Esophagus muscularis mucosa (tissue), 4 donors: Measurements from ENCODE around the gene DHRS3. TPM values are rescaled to one million over a fixed set of nuclear protein-coding genes. Genes with fewer than 3 reads are reported as not detected.

Experiments
- DNase-seq: peaks from one replicate; pipeline ENCODE4 v3.0.0-alpha.2; 2017; ENCODE audit errors: extremely low spot score
- H3K27ac ChIP-seq, 4 donors: fragments of 200-600 bp; sonication (generic); replicated peaks in 1 of 4; 1 replicate in 3 of 4; 2 replicates in 1 of 4; pipeline ENCODE4 v1.5.1; 2016 to 2019; ENCODE audit warnings: mild to moderate bottlenecking in 1 of 4
- H3K27me3 ChIP-seq, 4 donors: fragments of 200-600 bp; sonication (generic); one replicate each; pipeline versions ENCODE4 v1.5.1 to v1.6.0; 2016 to 2019
- H3K36me3 ChIP-seq, 4 donors: fragments of 200-600 bp; sonication (generic); one replicate each; pipeline ENCODE4 v1.5.1; 2016 to 2019
- H3K4me1 ChIP-seq, 4 donors: fragments of 200-600 bp; sonication (generic); one replicate each; pipeline ENCODE4 v1.5.1; 2016 to 2019
- H3K4me3 ChIP-seq, 4 donors: fragments of 200-600 bp; sonication (generic); 1 replicate in 2 of 4; 2 replicates in 2 of 4; pipeline ENCODE4 v1.5.1; 2016 to 2019; ENCODE audit warnings: mild to moderate bottlenecking in 4 of 4, moderate library complexity in 1 of 4
- H3K9me3 ChIP-seq, 4 donors: fragments of 200-600 bp; sonication (generic); 1 replicate in 3 of 4; 2 replicates in 1 of 4; pipeline ENCODE4 v1.5.1; 2016 to 2019
- EP300 ChIP-seq: sonication (generic); formaldehyde crosslinking; IDR thresholded peaks from one replicate; pipeline ENCODE4 v1.6.1; 2017; ENCODE audit warnings: antibody characterized with exemption
- POLR2A ChIP-seq: fragments of 450-650 bp; IDR thresholded peaks from one replicate; pipeline ENCODE4 v1.6.1; 2017; ENCODE audit warnings: antibody characterized with exemption, moderate library complexity, mild to moderate bottlenecking, low read depth
- POLR2AphosphoS5 ChIP-seq, 2 donors: sonication (generic); formaldehyde crosslinking; IDR thresholded peaks; one replicate each; pipeline ENCODE4 v1.6.1; 2017; ENCODE audit warnings: antibody characterized with exemption in 2 of 2
- WGBS: methylation state at CpG from one replicate; pipeline ENCODE4 v1.1.5; 2018; 5-methylcytosine and 5-hydroxymethylcytosine counted together
- intact Hi-C: fragments of 100-400 bp; cut with DNase I; formaldehyde crosslinking; loops from one replicate; pipeline ENCODE4 v1.15.1; 2023
- total RNA-seq, 4 donors: library from RNA; depleted of rRNA; stranded (reverse); fragments of >200 nt; gene quantifications; one replicate each; pipeline versions ENCODE4 v1.1.0 to v1.2.1, GENCODE V29; 2016
- TF ChIP-seq, protein P1 (sequence below), 3 experiments: fragments of 200-600 bp in 2 of 3; fragments of 450-650 bp in 1 of 3; sonication (generic) in 2 of 3; IDR thresholded peaks; one replicate each; pipeline ENCODE4 v1.5.1; 2017 to 2019; ENCODE audit warnings: antibody characterized with exemption in 3 of 3, mild to moderate bottlenecking in 2 of 3, moderate library complexity in 1 of 3

DHRS3 gene
- total RNA-seq, 4 donors from 2014 or later, result 130 to 237 (median 200) TPM

DNA sequence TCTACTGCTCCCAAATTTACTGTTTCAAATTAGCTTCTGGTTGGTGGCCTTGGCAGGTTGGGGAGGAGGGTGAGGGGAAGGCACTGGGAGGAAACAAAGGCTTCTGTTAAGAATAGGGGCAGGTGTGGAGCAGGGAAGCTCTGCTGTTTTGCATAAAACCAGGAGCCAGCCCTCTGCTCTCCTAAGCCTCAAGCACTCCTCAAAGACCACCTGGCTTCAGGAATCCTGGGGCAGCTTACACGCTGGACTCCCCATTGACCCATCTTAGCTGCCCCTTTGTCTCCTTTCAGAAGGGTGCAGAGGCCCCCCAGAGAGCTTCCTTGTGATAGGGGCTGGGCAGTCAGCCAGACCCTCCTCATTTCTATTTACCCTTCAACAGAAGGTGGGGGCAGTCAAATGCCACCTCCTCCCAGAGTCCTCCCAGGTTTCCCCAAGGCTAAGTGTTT, 11.5 kb upstream of the DHRS3 start:
- WGBS, result 100% methylated on average over 1 of the region's 1 CpG
- no peak for TF ChIP-seq EP300
- Histone ChIP-seq H3K9me3 (no peaks in the 10 kb centered on the region), H3K4me3 (no peak overlapping the region), H3K27me3 (no peaks in the 10 kb centered on the region), H3K36me3 (no peaks in the 10 kb centered on the region), H3K4me1 (peaks cover 0 to 8% (median 3%) of the 10 kb centered on the region in 4 donors), H3K27ac (no peak overlapping the region)
- intact Hi-C loops, result no loop called here
- no peak for DNase-seq

DNA sequence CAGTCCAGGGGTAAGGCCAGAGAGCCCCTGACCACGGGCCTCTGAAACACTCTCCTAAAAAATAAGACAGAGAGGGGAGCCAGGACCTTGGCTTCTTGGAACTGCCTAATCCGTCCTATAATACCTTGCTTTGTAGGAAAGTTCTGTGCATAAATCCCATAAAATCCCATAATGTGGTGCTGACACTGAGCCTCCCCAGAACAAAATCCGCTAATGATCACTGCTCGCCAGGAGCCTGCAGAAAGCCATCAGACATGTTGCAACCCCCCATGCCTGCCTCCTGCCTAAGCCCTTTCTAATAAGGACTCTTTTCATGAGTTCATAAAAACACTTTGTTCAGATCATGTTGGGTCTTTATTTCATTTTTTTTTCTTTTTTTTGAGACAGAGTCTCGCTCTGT, 9.3 kb upstream of the DHRS3 start:
- Histone ChIP-seq H3K4me1 (peaks cover 10 to 21% (median 15%) of the 10 kb centered on the region in 4 donors), H3K36me3 (no peaks in the 10 kb centered on the region), H3K9me3 (no peaks in the 10 kb centered on the region), H3K27ac (no peak overlapping the region), H3K4me3 (no peak overlapping the region), H3K27me3 (no peaks in the 10 kb centered on the region)
- DNase-seq, result no peak
- TF ChIP-seq POLR2AphosphoS5 (IDR thresholded peaks at IDR 0.05) (no peak), POLR2A (no peak), EP300 (no peak)
- TF ChIP-seq, protein P1, sequence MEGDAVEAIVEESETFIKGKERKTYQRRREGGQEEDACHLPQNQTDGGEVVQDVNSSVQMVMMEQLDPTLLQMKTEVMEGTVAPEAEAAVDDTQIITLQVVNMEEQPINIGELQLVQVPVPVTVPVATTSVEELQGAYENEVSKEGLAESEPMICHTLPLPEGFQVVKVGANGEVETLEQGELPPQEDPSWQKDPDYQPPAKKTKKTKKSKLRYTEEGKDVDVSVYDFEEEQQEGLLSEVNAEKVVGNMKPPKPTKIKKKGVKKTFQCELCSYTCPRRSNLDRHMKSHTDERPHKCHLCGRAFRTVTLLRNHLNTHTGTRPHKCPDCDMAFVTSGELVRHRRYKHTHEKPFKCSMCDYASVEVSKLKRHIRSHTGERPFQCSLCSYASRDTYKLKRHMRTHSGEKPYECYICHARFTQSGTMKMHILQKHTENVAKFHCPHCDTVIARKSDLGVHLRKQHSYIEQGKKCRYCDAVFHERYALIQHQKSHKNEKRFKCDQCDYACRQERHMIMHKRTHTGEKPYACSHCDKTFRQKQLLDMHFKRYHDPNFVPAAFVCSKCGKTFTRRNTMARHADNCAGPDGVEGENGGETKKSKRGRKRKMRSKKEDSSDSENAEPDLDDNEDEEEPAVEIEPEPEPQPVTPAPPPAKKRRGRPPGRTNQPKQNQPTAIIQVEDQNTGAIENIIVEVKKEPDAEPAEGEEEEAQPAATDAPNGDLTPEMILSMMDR (IDR thresholded peaks at IDR 0.05), result no peak
- intact Hi-C loops, result no loop called here
- 89% methylated on average over 5 of the region's 5 CpGs for WGBS

DNA sequence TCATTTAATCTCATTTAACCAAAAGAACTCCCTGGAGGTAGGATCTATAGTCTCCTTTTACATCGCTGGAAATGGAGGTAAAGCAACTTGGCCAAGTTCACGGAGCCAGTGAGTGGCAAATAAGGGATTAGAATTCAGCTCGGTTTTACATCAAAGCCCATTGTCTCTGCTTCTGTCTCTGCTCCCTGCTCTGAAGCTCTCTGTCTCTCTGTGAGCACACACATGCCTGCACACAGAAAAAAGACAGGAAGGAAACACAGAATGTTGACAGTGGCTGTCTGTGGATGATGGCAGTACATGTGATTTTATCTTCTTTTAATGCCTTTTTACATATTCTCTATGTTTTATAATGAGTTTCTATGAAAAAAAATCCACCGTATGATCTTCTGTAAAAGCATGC, 8.9 kb upstream of the DHRS3 start:
- no peak overlapping the region for H3K4me3 ChIP-seq
- DNase-seq, result no peak
- H3K27me3 ChIP-seq, result no peaks in the 10 kb centered on the region
- 62% methylated on average over 4 of the region's 4 CpGs for WGBS
- intact Hi-C loops, result no loop called here
- no peak overlapping the region for H3K27ac ChIP-seq
- no peaks in the 10 kb centered on the region for H3K9me3 ChIP-seq
- TF ChIP-seq EP300 (no peak), POLR2AphosphoS5 (IDR thresholded peaks at IDR 0.05) (no peak), POLR2A (no peak)
- TF ChIP-seq, protein P1 (IDR thresholded peaks at IDR 0.05), result no peak
- H3K36me3 ChIP-seq, result no peaks in the 10 kb centered on the region
- H3K4me1 ChIP-seq, result peaks cover 14 to 25% (median 19%) of the 10 kb centered on the region in 4 donors

DNA sequence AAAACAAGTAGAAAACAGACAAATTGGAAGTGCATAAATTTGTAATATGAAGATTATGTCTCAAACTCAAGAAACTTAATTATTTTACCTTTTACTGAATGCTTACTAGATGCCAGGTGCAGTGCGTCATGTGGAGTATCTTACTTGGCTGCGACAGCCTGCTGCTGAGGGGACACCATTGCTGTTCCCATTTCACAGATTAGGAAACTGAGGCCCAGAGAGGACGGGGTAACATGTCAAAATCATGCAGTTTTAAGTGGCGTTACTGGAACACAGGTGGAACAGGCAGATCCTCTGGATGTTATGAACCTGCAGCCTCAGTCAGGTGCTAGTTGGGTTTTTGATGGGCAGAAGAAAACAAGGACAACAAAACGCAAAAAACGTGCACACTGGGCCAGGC, 7.3 kb upstream of the DHRS3 start:
- no peaks in the 10 kb centered on the region for H3K27me3 ChIP-seq
- H3K4me1 ChIP-seq, result peaks cover 27 to 37% (median 35%) of the 10 kb centered on the region in 4 donors
- intact Hi-C loops, result no loop called here
- no peaks in the 10 kb centered on the region for H3K36me3 ChIP-seq
- no peak overlapping the region for H3K4me3 ChIP-seq
- DNase-seq, result no peak
- H3K27ac ChIP-seq, result no peak overlapping the region
- no peaks in the 10 kb centered on the region for H3K9me3 ChIP-seq
- TF ChIP-seq EP300, result no peak
- WGBS, result 87% methylated on average over 6 of the region's 6 CpGs

DNA sequence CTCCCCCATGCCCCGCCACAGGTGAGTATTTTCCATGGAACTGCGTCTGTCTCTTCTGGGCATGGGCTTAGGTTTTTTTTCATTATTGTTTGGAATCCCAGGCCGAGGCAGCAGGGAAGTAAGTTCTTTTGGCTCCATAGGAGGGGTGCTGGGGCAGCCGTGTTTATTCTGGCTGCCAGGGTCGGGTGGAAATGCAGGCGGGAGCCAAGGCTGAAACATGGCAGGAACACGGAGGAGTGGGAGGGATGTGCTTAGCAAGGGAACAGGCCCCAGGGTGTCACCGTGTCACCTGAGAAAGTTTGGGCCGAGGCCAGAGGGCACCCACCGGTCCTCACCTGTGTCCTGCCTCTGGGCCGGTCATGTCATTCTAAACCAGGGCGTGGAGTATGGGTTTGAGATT, 4.5 kb upstream of the DHRS3 start:
- no peak for DNase-seq
- Histone ChIP-seq H3K27ac (peak overlapping the region; percentile 91 to 98 (median 95)), H3K4me1 (peaks cover 37 to 54% (median 53%) of the 10 kb centered on the region in 4 donors), H3K9me3 (no peaks in the 10 kb centered on the region), H3K27me3 (no peaks in the 10 kb centered on the region), H3K4me3 (peak overlapping the region in 1 of 4 donors; percentile 3), H3K36me3 (no peaks in the 10 kb centered on the region)
- intact Hi-C loops, result no loop called here
- TF ChIP-seq, protein P1 (IDR thresholded peaks at IDR 0.05), result no peak
- no peak for TF ChIP-seq POLR2A
- whole genome bisulfite sequencing, result 33% methylated on average over 5 of the region's 12 CpGs
